ENCODE data around the gene CUL9.

DNA sequence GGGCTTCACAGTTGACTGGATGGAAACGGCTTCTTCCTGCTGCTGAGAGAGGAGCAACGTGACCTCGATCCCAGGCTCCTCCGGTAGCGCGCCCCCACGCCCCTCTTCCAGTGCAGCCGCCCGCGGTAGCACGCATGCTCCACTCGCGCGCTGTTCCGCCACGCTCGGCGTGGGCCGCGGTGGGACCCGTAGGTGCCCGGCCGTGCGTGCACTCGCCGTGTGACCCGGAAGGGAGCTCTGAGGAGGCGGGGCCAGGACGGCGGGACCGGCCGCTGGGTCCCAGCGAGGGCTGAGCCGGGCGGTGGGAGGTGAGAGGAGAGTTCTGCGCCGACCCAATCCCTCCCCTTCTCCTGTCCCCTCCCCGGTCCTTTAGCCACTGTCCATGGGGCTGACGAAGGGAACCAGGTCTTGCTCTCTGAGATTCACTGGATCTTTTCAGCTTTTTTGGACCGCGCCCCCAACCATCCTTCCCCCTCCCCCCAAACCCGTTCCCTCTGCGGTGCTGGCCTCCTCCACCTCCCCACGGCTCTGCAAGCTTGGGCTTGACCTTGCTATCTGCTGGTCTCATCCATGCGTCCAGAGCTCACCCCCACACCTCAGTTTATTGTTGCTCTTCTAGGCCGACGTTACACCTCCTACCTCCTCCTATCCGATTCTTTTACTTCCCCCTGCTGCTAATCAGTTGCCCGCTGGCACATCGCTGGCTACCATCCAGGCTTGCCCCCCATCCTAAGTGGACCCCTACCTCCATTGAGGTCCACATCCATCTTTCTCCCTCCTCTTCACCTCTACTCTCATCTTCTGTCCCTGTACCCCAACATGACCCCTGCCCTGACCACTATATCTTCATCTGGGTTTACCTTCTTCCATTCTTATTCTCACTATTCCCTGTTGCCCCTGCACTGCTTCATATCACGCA, at the start of gene CUL9:
- TF ChIP-seq, protein P1, sequence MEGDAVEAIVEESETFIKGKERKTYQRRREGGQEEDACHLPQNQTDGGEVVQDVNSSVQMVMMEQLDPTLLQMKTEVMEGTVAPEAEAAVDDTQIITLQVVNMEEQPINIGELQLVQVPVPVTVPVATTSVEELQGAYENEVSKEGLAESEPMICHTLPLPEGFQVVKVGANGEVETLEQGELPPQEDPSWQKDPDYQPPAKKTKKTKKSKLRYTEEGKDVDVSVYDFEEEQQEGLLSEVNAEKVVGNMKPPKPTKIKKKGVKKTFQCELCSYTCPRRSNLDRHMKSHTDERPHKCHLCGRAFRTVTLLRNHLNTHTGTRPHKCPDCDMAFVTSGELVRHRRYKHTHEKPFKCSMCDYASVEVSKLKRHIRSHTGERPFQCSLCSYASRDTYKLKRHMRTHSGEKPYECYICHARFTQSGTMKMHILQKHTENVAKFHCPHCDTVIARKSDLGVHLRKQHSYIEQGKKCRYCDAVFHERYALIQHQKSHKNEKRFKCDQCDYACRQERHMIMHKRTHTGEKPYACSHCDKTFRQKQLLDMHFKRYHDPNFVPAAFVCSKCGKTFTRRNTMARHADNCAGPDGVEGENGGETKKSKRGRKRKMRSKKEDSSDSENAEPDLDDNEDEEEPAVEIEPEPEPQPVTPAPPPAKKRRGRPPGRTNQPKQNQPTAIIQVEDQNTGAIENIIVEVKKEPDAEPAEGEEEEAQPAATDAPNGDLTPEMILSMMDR (IDR thresholded peaks at IDR 0.05; ENCODE audit: low read length), result no peak; the same call in 1 of the 2 replicates
- TF ChIP-seq EZH2 (IDR thresholded peaks at IDR 0.05; ENCODE audit: borderline replicate concordance, low read length), result no peak
